HG03175 (cell line): ENCODE measurements around the gene GALNT3.

ENCODE experiments used
- ATAC-seq: cut with Tn5 transposase; IDR thresholded peaks from one replicate; pipeline ENCODE4 v1.9.1; 2021; ENCODE audit warnings: mild to moderate bottlenecking, moderate library complexity; ENCODE audit not compliant: unreplicated experiment

The GALNT3 gene

GRCh38 chr2:165746501-165746900 lies 47.5 kb downstream of the GALNT3 start:
- no peak for ATAC-seq

- no peak for ATAC-seq
Measured at GRCh38 chr2:165745916-165746315, 48.1 kb downstream of the GALNT3 start.

- peak; percentile 87 for ATAC-seq
Measured at GRCh38 chr2:165743442-165743841, 50.6 kb downstream of the GALNT3 start.

- ATAC-seq = no peak
Measured at GRCh38 chr2:165725421-165725820, 68.6 kb downstream of the GALNT3 start.

- no peak for ATAC-seq
Measured at GRCh38 chr2:165720511-165720910, 73.5 kb downstream of the GALNT3 start.

GRCh38 chr2:165718610-165719210 lies 75.3 kb downstream of the GALNT3 start:
- no peak for ATAC-seq

- no peak for ATAC-seq
Measured at GRCh38 chr2:165716091-165716490, 78.0 kb downstream of the GALNT3 start.

GRCh38 chr2:165706960-165707487 lies 87.0 kb downstream of the GALNT3 start:
- ATAC-seq = no peak

GRCh38 chr2:165701147-165701546 lies 92.9 kb downstream of the GALNT3 start:
- no peak for ATAC-seq

GRCh38 chr2:165700531-165700930 lies 93.5 kb downstream of the GALNT3 start:
- no peak for ATAC-seq

- ATAC-seq = no peak
Measured at GRCh38 chr2:165699946-165700345, 94.1 kb downstream of the GALNT3 start.

GRCh38 chr2:165698444-165698884 lies 95.6 kb downstream of the GALNT3 start:
- ATAC-seq = peak; percentile 81

GRCh38 chr2:165697748-165698443 lies 96.2 kb downstream of the GALNT3 start:
- ATAC-seq = no peak
